Stimulated activated CD8-positive, alpha-beta memory T cell treated with anti-CD3 and anti-CD28 coated beads, Interleukin-2, amount 100 ng/mL, for 48 hours (primary cell): ENCODE data around the gene CNTN2.

Experiments used
- DNase-seq, 2 donors: peaks; one replicate each; pipeline ENCODE4 v3.0.0-alpha.2; 2020; ENCODE audit warnings: low read depth in 2 of 2

CNTN2 gene

DNA sequence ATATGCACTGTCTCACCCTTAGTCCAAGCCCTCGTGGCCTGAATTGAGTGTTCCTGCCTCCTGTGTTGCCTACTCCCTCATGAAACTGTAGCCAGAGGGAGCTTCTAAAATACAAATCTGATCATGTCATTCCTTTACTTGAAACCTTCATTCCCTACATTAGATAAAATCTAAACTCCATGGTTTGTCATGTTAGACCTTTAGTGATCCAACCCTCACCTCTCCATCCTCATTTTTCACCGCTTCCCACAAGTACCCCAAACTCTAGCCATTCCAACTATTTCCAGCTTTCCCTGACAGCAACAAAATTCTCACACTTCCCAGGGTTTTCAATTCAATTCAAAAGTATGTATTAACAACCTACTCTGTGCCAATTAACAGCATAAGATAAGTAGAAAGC lies 18.3 kb upstream of the CNTN2 start:
- DNase-seq, result no peak

DNA sequence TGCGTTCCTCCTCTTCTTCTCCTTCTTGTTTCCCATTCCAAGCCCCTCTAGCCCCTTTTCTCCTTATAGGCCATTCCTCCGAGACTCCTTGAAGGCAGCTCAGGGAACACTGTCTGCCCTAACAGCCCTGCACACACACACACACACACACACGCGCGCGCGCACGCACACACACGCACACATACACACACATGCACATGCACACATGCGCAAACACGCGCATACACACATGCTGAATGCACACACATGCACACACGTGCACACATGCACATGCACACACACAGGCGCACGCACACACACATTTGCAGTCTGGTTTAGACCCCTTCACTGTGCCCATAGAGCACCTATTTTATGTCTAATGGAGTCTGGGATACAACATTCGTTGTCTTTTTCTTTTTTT lies 17.8 kb upstream of the CNTN2 start:
- no peak for DNase-seq

DNA sequence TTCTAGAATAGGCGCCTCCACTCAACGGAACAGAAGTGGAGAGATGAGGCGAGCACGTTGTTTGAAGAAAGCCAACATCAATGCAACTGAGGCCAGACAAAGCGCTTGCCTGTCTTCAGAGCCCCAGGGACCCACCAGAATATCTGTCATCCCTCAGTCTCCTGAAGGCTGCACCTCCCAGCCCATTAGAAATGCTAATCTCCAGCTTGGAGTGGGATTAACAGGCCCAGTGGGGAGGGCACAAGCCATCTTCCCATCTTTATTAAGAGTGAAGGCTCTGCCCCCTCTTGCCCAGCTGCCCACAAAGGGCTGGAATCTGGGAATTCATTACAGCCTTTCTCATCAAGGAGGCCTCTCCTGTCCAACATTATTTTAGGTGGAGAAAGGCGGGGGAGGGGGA lies 16.8 kb upstream of the CNTN2 start:
- DNase-seq, result no peak

DNA sequence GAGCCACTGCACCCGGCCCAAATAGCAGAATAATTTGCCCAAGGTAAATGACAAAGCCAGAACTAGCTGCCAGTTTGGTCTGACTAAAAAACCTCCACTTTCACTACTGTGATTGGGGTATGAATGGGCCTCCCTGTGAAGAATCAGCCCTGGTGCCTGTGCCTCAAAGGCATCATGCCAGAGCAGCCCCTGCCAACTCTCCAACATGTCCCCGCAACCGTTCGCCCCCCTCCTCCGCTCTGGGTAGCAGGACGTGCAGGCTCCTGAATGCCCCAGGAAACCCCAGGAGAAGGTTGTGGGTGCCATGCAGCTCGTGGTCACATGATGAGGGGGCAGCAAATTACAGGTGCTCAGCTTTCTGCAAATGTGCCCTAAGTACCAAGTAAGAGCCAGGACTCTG lies 14.6 kb upstream of the CNTN2 start:
- no peak for DNase-seq

DNA sequence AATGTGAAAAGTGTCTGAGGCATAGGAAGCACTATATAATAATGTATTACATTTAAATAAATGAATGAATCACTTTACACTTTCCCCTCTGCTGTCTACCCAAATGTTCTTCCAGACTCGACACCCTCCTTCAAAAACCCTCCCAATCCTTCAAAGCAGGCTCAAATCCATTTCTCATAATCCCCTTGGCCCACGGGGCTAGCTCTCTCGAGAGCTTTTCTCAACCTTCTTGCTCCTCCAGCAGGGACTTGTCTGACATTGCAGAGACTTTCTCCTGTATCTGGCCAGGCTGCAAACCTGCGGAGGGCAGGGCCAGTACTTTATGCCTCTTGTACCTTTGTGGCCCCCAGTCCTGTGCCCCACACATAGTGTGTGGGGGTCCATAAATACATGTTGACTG lies 14.1 kb upstream of the CNTN2 start:
- no peak for DNase-seq

DNA sequence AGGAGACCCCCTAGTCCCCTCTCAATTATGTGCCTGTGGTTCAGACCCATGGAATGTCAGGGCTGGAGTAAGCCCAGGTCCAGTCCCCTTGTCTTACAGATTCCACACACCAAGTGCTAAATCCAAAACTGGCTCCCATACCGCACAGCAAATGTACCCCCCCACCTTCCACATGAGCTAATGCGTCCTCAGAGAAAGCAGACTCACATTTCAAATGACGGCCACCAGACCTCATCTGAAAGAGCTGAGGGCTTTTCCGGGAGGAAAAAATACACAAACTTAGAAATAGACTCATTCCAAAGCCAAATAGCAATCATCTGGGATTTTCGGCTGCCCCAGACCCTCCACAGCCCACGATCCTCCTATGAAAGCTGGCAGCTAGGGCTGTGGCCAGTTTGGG lies 12.8 kb upstream of the CNTN2 start:
- DNase-seq, result no peak

DNA sequence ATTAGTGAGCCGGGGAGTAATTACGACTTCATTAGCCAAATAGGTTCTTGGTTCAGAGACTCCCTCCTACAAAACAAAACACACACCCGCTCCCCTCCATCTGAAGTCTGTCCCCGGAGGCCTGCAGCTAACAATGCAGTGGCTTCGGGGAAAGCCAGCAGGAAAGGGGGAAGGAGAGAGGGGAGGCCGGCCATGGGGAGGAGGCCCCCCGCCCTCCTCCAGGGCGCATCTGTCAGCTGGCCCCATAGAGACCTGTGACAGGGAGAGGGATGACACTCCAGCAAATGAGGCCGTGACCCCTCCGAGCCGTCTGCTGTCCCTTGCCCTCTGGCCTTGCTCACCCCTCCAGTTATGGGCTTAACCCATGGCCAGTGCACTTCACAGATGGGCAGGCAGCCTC lies 12.1 kb upstream of the CNTN2 start:
- DNase-seq, result no peak

DNA sequence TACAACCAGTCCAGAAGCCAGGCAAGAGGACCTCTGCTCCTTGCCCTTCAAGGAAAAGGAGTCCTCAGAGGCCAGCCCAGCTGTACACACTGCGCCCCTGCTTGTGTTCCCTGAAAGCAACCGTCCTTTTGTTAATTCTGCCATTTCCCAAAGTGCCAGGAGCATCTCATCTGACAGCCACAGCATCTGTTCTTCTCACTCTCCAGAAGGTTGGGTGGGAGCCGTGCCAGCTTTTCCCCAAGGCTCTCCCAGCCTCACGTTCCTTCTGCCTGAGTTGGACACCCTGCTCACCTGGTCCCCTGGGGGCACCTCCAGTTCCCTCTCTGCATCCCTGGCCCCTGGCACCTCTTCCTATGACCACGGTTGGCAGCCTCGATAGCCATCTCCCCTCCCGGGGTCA lies 10.5 kb upstream of the CNTN2 start:
- DNase-seq, result no peak

DNA sequence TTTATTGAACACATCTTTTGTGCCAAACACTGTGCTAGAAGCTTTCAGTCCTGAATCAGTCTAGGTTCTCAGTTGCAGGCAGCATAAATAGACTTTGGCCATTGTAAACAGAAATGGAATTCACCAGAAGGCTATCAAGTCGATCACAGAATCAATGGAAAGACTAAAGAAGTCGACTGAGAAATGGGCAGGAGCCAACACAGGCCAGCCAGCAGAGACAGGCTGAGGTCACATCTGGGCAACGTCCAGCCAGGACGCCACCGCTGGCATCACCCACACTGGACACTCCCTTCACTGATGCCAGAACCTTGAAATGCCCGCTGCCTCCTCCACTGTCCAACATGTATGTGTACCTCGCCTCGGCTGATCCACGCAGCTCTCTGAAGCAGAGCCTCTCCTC lies 5.5 kb upstream of the CNTN2 start:
- no peak for DNase-seq

DNA sequence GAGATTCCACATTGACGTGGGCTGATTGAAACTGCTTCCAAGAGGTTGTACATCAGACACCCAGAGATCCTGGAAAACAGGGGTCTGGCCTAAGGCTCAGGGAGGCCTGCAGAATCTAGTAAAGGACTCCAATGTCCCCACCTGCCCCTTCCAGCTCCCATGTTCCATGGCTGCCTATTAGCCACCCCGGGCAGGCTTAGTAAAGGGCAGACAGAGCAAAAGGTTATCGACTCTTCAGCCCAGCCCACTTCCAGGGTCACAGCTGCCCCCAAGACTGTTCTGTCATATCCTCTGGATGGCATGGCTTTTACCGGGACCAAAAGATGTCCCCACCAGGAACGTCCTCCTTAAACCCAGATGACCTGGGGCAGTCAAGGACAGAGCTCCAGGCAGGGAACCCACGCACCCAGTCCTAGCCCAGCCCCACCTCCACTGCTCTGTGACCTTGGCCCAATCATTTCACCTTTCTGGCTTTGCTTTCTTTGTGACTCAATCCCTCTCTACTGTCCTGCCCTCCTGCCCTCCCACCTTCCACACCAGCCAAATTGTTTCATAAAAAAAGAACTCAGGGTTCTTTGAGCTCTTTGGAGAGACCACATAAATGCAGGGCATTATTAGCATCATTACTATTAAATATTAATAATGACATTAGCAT lies 4.8 kb upstream of the CNTN2 start:
- no peak for DNase-seq

DNA sequence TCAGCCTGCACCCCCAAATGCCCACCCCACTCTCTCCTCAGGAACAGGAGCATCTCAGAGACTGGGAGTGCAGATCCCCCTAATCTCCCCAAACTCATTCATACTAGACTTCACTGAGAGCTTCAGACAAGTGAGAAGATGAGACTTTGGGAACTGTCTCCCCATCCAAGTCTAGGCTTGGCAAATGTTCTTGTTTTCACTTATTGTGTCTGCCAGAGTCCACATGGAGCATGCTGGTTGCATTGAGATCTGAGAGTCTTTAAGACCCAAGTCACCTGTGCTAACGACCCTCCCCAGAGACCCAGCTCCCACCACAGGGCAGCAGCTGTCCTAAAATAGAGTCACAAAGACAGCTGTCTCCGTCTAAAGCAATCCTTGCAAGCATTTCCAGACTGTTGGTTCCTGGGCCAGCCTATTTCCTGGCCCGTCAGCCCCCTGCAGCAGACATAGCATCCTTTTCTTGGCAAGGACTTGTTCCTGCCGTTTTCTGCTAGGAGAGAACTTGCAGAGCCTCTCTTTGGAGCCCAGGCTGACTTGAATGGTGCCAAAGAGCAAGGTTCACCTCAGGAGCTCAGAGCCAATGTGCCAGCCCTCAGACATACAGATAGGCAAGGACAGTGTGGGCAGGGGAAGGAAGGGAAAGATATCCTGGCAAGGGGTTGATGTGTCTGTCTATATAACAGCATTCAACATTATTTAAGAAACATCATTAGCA lies 1.9 kb upstream of the CNTN2 start:
- DNase-seq, result no peak

DNA sequence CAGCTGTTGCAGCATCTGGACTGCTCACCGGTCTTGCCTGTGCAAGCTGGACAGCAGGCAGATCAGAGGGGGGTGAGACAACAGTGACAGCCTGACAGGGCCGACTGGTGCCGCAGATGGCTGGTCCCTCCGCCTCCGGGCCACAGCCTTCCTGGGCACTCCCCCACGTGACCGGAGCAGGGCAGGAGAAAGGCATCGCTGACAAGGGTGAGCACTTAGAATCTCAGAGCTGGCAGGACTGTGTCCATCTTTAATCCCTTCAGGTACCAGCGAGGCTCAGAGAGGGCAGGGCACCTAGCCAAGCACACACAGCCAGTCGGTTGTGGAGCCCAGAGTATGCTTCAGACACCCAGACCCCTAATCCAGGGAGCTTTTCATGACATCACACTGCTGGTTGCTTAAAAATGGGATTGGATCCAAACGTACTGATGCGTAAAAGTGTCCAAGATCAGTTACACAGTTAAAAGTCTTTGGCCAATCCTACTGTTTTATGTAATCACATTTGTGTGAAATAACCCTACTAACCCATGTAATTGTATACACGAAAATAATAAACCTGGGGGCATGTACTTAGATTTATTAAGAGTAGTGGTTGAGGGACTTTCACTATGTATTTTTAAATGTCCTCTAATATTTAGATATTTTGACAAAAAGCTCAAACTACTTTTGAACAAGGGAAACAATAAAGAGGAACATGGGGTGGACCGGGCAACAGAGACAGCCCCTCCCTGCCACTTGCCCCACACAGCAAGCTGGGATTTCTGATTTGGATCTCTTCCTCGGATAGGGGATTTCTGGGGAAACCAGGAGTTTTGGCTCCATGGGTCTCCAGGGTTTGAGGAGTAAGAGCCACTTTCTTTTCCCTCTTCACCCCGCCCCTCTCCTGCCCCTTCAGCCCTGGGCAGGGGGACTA lies 758 bp upstream of the CNTN2 start:
- no peak for DNase-seq

DNA sequence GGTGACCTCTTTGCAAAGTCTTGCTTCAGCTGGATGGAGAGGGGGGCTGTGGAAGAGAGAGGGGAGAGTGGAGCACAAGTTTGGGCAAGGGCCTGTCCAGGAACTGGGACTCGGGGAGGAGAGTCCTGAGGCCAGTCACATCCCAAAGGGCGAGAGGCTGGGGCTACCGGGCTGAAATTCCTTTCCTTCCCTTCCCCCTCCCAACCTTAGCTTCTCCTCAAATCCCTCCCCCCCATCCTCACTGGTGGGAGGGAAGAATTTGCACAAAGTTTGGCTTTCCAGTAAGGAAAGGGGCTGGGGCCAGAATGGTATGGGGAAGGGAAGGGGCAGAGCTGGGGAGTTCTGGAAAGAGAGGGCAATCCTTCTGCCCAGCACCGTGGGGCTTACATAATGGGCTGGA lies 854 bp downstream of the CNTN2 start:
- DNase-seq, result no peak

DNA sequence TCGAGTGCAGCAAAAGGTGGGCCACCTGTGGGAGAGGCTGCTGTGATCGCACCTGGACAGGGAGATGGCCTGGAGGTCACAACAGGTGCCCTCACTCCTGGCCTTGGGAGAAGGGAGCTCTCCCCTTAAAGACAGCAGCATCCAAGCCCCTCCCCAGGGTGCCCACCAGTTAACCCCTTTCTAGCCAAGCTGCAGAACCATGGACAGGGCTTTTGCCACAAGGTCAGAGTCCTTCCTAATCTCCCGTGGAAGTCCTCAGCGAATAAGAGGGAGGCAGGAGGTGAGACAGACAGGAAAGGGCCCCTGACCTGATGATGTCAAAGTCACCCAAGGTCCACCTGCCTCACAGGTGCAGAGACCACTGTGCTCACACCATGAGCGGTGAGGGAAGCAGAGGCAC lies 1.7 kb downstream of the CNTN2 start:
- DNase-seq, result no peak

DNA sequence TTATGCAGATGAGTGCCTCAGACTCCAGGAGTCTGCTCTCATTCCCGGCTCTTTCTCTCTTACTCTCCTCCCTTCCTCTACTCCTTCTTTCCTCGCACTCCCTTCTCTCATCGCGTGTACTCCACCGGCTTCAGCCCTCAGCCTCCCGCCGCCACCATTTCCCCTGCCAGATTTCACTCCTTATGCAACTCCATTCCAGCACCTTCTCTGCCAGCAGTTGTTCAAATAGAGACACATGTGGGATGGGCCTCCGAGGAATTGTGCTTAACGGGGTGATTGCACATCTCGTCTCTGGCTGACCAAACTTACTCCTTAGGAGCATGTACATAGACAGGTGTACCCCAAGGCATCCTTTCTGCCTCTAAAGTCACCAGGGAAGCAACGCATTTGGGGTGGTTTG lies 2.1 kb downstream of the CNTN2 start:
- DNase-seq, result no peak

DNA sequence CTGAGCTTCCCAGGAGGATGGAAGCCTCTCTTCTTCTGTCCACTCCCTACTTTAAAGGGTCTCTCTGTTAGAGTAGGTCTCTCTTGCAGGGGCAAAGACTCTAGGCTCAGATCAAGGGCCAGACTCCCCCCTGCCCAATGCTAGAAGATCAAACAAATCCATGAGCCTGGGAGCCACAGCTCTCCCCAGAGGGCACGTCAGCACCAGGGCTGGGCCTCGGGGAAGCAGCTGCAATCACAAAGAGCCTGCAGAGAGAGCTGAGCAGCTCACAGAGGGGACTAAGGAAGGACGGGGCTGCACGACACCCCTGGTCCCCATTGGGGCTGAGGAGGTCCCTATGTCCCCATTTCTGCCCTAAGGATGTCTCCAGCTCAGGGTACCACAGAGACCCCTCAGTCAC lies 3.9 kb downstream of the CNTN2 start:
- no peak for DNase-seq

DNA sequence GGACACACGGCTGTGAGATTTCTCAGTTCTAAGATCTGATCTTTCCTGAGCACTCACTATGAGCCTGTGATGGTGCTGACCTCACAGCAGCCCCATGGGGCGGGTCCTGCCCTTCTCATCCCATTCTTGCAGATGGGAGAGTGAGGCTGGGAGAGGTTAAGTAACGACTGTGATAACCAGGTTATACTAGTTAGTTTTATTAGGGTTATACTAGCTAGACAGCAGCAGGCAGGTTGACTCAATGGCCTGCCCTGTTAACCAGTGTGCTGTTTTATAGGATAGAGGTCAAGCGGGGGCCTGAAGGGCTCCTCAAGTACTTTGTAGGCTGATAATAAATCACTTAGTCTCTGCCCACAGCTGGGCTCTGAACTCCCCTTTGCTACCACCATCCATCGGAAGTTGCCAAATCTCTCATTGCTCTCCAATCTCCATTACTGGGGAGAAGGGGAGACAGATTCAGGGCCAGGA lies 4.8 kb downstream of the CNTN2 start:
- no peak for DNase-seq

DNA sequence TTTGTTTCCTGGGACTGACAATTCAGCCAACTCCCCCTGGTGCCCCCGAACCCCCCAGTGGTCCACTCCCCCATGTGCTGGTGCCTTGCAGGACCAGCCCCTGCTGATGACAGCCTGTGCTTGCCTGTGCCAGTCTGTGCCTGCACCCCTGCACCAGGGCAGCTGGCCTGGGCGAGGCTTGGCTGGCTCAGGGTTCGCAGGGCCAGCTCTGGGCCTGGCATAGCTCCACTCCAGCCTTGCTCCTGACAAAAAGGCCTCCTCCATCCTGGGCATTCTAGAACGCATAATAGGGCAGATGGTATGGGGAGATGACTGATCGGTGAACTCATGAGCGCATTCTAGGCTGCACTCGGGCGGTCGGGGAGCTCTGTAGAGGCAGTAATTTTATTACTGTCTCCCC lies 5.4 kb downstream of the CNTN2 start:
- DNase-seq, result no peak

DNA sequence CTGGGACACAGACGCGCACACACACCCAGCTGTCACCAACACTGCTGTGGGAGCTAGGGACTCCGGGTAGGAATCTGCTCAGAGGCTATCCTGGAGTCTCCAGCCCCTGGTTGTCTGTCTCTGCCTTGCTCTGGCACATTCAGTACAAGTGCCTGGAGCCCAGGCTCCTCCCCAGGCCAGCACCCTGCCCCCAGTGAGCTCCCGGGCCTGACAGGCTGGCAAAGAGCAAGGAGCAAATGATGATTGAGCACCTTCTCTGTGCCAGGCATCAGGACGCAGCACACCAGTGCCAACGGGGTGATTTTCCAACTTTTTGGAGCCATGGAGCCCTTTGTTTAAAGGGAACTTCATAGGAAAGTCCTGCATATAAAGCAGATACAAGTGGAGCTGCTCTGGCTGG lies 6.5 kb downstream of the CNTN2 start:
- no peak for DNase-seq

DNA sequence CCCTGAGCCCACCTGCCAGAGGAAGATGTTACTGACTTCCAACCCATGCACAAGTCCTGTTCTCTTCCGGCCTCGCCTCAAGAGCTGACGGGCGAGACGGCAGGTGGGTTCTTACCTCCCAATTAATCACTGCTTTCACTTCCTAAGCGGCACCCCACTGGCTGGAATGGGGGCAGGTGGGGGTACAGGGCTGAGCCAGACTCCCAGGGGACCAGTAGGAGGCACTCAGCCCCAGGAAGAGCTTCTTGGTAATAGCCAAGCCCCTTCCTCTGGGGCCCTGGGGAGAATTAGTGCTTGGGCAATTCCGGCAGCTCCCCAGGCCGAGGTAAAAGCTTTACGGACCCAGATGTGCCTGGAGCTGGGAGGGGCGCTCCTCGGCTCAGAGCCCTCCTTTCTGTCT lies 9.7 kb downstream of the CNTN2 start:
- DNase-seq, result no peak

DNA sequence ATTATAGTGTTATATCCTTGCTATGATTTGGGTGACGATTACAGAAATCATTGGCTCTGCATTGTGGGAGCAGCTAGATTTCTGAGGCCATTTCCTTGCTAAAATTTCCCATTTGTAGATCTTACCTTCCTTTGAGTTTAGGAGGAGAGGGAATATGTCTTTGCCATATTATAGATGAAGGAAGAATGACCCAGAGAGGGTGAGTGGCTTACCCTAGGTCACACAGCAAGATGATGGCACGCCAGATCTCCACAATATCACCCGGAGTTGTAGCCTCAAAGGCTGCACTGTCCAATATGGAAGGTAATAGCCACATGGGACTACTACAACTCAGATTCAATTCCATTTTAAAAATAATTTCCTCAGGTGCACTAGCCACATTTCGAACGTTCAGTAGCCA lies 10.3 kb downstream of the CNTN2 start:
- DNase-seq, result no peak

DNA sequence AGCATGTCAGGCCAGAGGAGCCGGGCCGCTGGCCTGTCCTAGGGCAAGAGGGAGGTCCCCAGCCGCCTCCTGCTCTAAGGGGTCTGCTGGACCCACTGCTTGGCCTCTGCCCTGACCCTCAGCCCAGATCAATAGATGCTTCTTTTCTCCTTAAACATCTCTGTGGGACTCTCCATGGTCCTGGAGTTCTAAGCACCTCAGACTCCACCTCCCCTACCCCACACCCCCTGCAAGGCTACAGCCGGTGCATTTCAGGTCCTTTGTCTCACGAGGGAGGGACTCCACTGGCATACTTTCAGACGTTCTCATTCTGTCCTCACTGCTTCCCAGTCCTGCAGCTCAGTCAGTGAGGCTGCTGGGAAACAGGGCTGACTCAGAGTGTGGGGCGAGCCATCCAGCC lies 11.0 kb downstream of the CNTN2 start:
- DNase-seq, result no peak

DNA sequence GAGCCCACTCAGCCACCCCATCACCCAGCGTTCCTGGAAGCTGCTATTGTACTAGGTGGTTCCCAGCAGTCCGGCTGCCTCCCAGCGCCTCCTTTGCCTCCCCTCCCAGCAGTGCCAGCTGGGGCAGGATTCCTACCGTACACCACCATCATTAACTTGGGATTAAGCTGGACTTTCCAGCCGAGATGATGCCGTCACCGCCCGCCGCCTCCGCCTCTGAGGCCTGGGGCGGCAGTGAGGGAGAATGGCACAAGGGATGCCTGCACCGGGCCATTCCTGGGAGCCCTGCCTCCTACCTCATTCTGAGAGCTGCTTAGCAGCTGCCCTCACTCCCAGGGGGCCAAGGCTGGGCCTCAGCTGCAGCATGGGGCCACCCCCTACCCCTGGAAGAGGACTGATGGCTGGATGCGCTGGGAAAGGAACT lies 13.2 kb downstream of the CNTN2 start:
- no peak for DNase-seq
